IgD-negative memory B cell (primary cell): ENCODE results near the gene TMEM178B. TPM values are rescaled to one million over a fixed set of nuclear protein-coding genes. Genes with fewer than 3 reads are reported as not detected.
"Not testable (repeated sequence)": the region's sequence is repeated elsewhere in the genome, so short reads cannot be mapped to it uniquely, and the experiment has no call there.

Source experiments
- H3K27ac Mint-ChIP-seq, 3 donors: one replicate each; pipeline ENCODE4 v1.8.0; 2020 to 2022; ENCODE audit warnings: mild to moderate bottlenecking in 3 of 3, mixed read lengths in 3 of 3, moderate library complexity in 1 of 3
- H3K27me3 Mint-ChIP-seq: one replicate; pipeline ENCODE4 v1.8.0; 2021; ENCODE audit warnings: mixed read lengths
- H3K36me3 Mint-ChIP-seq: one replicate; pipeline ENCODE4 v1.8.0; 2020; ENCODE audit warnings: mild to moderate bottlenecking, mixed read lengths
- H3K4me1 Mint-ChIP-seq, 3 donors: one replicate each; pipeline ENCODE4 v1.8.0; 2020 to 2022; ENCODE audit warnings: mixed read lengths in 3 of 3, mild to moderate bottlenecking in 1 of 3
- H3K4me3 Mint-ChIP-seq, 4 donors: one replicate each; pipeline ENCODE4 v1.8.0; 2020 to 2022; ENCODE audit warnings: mild to moderate bottlenecking in 4 of 4, mixed read lengths in 4 of 4, moderate library complexity in 3 of 4
- H3K9me3 Mint-ChIP-seq, 3 donors: one replicate each; pipeline ENCODE4 v1.8.0; 2020 to 2021; ENCODE audit warnings: mixed read lengths in 3 of 3, mild to moderate bottlenecking in 1 of 3
- polyA plus RNA-seq: library from polyadenylated mRNA; unstranded; fragments of 300-500 nt; fragmentation: Illumina TruSeq; gene quantifications from one replicate; pipeline ENCODE4 v1.2.3, GENCODE V29; 2021

TMEM178B gene
- polyA plus RNA-seq, 1 donor from 2014 or later = not detected

DNA sequence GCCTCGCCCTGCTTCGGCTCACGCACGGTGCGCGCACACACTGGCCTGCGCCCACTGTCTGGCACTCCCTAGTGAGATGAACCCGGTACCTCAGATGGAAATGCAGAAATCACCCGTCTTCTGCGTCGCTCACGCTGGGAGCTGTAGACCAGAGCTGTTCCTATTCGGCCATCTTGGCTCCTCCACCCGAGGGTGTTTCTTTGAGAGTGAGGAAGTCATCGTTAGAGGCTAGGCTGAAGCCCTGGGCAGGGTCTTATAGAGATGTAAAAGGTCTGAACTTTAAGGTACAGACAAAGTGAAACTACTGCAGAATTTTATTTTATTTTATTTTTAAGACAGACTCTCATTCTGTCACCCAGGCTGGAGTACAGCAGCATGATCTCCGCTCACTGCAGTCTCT lies 6.0 kb upstream of the TMEM178B start:
- not testable (repeated sequence) for H3K9me3 Mint-ChIP-seq, H3K36me3 Mint-ChIP-seq, H3K27ac Mint-ChIP-seq
- H3K27me3 Mint-ChIP-seq = peaks cover 24% of the 10 kb centered on the region
- H3K4me3 Mint-ChIP-seq = peak overlapping the region in 1 of 4 donors; percentile 78
- H3K4me1 Mint-ChIP-seq = peaks cover 9 to 17% (median 10%) of the 10 kb centered on the region in 3 donors

- peak overlapping the region; percentile 73 to 92 (median 83) for H3K4me3 Mint-ChIP-seq
- H3K27me3 Mint-ChIP-seq = peaks cover 42% of the 10 kb centered on the region
- no peaks in the 10 kb centered on the region for H3K36me3 Mint-ChIP-seq
- no peaks in the 10 kb centered on the region for H3K9me3 Mint-ChIP-seq
- H3K4me1 Mint-ChIP-seq = peaks cover 11 to 20% (median 12%) of the 10 kb centered on the region in 3 donors
- no peak overlapping the region for H3K27ac Mint-ChIP-seq
Observed at GRCh38 chr7:141071260-141071854, 2.5 kb upstream of the TMEM178B start.

- peaks cover 42% of the 10 kb centered on the region for H3K27me3 Mint-ChIP-seq
- H3K27ac Mint-ChIP-seq = no peak overlapping the region
- peak overlapping the region; percentile 73 to 90 (median 78) for H3K4me3 Mint-ChIP-seq
- H3K4me1 Mint-ChIP-seq = peaks cover 11 to 20% (median 12%) of the 10 kb centered on the region in 3 donors
- no peaks in the 10 kb centered on the region for H3K36me3 Mint-ChIP-seq
- no peaks in the 10 kb centered on the region for H3K9me3 Mint-ChIP-seq
Observed at GRCh38 chr7:141071855-141072547, 1.9 kb upstream of the TMEM178B start.

- Mint-ChIP-seq H3K36me3 (no peaks in the 10 kb centered on the region), H3K27me3 (peaks cover 42% of the 10 kb centered on the region), H3K4me3 (peak overlapping the region; percentile 73 to 90 (median 82)), H3K9me3 (no peaks in the 10 kb centered on the region), H3K4me1 (peaks cover 11 to 20% (median 12%) of the 10 kb centered on the region in 3 donors), H3K27ac (no peak overlapping the region)
Observed at GRCh38 chr7:141072548-141073172, 1.2 kb upstream of the TMEM178B start.

DNA sequence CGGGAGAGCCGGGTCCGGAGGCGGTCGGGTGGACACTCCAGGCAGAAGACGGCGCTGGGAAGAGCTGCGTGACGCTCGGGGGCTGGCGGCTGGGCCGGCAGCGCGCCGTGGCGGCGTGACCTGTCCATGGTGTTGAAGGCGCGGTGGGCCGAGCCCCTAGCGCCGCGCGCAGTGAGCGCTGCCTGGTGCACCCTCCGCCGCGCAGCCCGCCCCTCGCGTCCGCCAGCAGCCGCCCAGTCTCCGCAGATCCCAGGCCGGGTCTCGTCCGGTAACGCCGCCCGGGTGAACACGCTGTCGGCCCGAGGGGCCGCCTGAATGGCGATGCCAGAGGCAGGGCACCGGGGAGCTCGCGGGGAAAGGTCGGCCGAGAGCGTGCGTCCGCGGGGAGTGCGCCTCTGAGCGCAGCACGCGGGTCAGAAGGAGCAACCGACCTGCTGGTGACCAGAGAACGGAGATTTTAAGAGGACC lies 657 bp upstream of the TMEM178B start:
- peaks cover 42% of the 10 kb centered on the region for H3K27me3 Mint-ChIP-seq
- H3K4me1 Mint-ChIP-seq = peaks cover 11 to 20% (median 12%) of the 10 kb centered on the region in 3 donors
- no peaks in the 10 kb centered on the region for H3K9me3 Mint-ChIP-seq
- H3K27ac Mint-ChIP-seq = no peak overlapping the region
- no peaks in the 10 kb centered on the region for H3K36me3 Mint-ChIP-seq
- peak overlapping the region; percentile 19 to 88 (median 70) for H3K4me3 Mint-ChIP-seq

DNA sequence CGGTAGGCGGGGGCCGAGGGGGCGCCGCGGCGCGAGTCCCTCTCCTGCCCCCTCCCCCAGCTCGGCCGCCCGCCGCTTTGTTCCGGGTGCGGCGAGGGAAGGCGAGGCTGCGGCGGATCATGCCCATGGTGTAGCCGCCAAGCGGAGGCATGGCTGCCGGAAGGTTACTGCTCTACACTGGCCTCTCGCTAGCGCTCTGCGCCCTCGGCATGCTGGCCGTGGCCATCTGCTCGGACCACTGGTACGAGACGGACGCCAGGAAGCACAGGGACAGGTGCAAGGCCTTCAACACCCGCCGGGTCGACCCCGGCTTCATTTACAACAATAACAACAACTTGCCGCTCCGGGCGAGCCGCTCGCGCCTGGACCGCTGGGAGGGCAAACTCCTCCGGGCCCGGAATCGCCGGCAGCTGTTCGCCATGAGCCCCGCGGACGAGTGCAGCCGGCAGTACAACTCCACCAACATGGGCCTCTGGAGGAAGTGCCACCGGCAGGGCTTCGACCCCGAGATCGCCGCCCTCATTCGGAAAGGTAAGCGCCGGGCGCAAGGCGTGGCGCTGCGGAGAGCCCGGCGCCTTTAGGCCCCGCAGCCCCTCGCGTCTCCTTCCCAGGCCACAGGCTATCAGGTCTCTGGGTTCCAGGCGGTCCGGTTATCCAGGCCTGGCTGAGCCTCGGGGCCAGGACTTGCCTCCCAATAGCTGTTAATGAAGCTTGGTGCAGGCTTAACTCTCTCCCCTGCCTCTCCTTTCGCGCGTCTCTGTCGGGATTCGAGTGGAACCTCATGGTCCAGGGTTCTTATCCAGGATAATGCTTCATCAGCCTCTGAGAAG lies 513 bp downstream of the TMEM178B start:
- Mint-ChIP-seq H3K4me3 (peak overlapping the region; percentile 61 to 90 (median 78)), H3K27ac (no peak overlapping the region), H3K36me3 (no peaks in the 10 kb centered on the region), H3K9me3 (no peaks in the 10 kb centered on the region), H3K4me1 (peaks cover 11 to 20% (median 12%) of the 10 kb centered on the region in 3 donors), H3K27me3 (peaks cover 42% of the 10 kb centered on the region)

DNA sequence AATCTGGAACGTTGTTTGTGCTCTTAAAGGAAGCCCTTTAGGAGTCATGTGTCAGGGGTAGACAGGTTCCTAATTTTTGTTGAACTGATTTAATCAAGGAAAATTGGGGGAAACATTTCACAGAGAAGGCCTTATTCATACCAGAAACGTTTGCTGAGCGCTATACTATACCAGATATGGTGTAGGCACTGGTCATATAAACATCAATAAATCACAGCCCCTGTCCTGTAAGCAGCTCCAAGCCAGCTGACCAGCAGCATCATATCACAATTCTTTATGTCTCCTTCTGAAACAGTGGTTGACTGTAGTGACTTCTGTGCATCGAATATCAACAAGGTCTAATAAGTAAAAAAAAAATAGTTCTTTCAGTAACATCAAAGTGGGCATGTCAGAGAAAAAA lies 1.1 kb downstream of the TMEM178B start:
- no peaks in the 10 kb centered on the region for H3K9me3 Mint-ChIP-seq
- H3K36me3 Mint-ChIP-seq = no peaks in the 10 kb centered on the region
- peaks cover 38% of the 10 kb centered on the region for H3K27me3 Mint-ChIP-seq
- H3K4me3 Mint-ChIP-seq = peak overlapping the region; percentile 61 to 90 (median 78)
- H3K4me1 Mint-ChIP-seq = peaks cover 11 to 15% (median 12%) of the 10 kb centered on the region in 3 donors
- H3K27ac Mint-ChIP-seq = no peak overlapping the region

GRCh38 chr7:141076377-141076776 lies 2.5 kb downstream of the TMEM178B start:
- H3K4me3 Mint-ChIP-seq = no peak overlapping the region
- peaks cover 31% of the 10 kb centered on the region for H3K27me3 Mint-ChIP-seq
- no peak overlapping the region for H3K27ac Mint-ChIP-seq
- no peaks in the 10 kb centered on the region for H3K9me3 Mint-ChIP-seq
- no peaks in the 10 kb centered on the region for H3K36me3 Mint-ChIP-seq
- H3K4me1 Mint-ChIP-seq = peaks cover 10 to 12% (median 10%) of the 10 kb centered on the region in 3 donors

DNA sequence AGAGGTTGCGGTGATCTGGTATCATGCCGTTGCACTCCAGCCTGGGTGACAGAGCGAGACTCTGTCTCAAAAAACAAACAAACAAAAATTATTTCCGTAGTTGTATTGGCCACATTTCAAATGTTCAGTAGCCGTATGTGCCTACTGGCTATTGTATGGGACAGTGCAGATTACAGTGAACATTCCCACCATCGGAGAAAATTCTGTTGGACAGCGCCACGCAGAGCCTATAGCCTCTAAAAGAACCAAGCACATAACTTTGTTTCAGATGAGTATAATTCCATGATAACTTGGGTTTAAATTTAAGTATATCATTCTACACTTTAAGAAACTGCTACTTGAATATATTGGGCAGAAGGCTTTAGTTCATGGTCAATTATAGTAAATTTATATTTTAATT lies 5.4 kb downstream of the TMEM178B start:
- Mint-ChIP-seq H3K36me3 (no peaks in the 10 kb centered on the region), H3K4me1 (peaks cover 1 to 3% (median 2%) of the 10 kb centered on the region in 3 donors), H3K4me3 (no peak overlapping the region), H3K9me3 (no peaks in the 10 kb centered on the region), H3K27ac (no peak overlapping the region), H3K27me3 (peaks cover 14% of the 10 kb centered on the region)

GRCh38 chr7:141089490-141089889 lies 15.6 kb downstream of the TMEM178B start:
- H3K9me3 Mint-ChIP-seq, H3K36me3 Mint-ChIP-seq, H3K4me3 Mint-ChIP-seq, H3K4me1 Mint-ChIP-seq, H3K27ac Mint-ChIP-seq: not testable (repeated sequence)
- H3K27me3 Mint-ChIP-seq = peaks cover 17% of the 10 kb centered on the region

DNA sequence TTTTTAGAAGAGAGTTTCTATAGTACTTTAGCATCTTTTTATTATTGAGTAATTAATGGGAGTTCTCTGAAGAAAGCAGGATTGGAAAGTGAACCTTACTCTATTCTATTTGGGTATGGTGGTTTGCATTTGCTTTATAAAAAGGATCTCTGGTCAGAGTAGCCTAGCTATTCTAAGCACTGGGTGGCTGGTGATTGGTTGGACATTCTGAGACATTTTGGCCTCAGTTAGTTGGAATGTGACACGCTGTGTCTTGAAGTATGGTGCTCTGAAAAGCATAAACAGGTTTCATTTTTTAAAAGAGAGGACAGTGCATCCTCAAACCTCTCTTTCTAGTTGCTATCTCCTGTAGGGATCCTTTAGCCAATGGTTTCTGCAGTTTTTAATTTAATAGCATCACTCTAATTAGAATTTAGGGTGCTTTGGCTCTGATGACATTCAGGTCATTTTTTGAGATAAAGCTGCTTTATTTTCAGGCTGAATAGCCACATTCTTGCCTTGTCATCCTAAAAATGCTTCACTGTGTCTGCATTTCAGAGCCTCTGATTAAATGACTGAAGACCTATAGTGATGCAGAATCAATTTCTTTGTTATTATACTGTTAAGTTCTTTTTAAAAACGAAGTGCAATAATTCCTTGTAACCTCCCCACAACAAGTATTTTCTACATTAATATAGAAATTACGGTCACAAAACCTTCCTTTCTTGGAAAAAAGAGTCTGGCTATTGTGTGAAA lies 20.6 kb downstream of the TMEM178B start:
- Mint-ChIP-seq H3K4me3 (no peak overlapping the region), H3K9me3 (no peaks in the 10 kb centered on the region), H3K27me3 (peaks cover 9% of the 10 kb centered on the region), H3K27ac (no peak overlapping the region), H3K4me1 (no peaks in the 10 kb centered on the region), H3K36me3 (no peaks in the 10 kb centered on the region)

GRCh38 chr7:141097430-141097829 lies 23.6 kb downstream of the TMEM178B start:
- Mint-ChIP-seq H3K36me3 (no peaks in the 10 kb centered on the region), H3K4me3 (no peak overlapping the region), H3K9me3 (no peaks in the 10 kb centered on the region), H3K4me1 (no peaks in the 10 kb centered on the region), H3K27me3 (no peaks in the 10 kb centered on the region), H3K27ac (no peak overlapping the region)

DNA sequence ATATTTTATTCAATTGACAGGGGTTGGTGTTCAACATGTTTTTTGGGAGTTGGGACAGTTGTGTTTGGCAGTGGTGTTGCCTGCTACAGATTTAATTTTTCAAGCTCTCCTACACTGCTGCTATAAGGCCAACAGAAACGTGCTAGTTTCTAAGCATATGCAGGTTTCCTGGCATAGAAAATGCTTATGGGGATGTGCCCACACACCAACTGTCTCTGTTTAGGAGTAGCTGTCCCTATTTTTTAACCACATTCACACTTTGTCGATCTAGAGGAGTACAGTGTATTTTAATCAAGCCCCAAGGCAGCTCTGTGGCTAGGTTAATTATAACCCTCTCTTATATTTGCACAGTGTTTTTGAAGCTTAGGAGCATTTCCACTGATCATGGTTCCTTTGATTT lies 28.6 kb downstream of the TMEM178B start:
- no peak overlapping the region for H3K27ac Mint-ChIP-seq
- H3K9me3 Mint-ChIP-seq = no peaks in the 10 kb centered on the region
- H3K4me1 Mint-ChIP-seq = no peaks in the 10 kb centered on the region
- peaks cover 4% of the 10 kb centered on the region for H3K27me3 Mint-ChIP-seq
- no peak overlapping the region for H3K4me3 Mint-ChIP-seq
- no peaks in the 10 kb centered on the region for H3K36me3 Mint-ChIP-seq

- no peak overlapping the region for H3K4me3 Mint-ChIP-seq
- no peaks in the 10 kb centered on the region for H3K4me1 Mint-ChIP-seq
- H3K27ac Mint-ChIP-seq = no peak overlapping the region
- no peaks in the 10 kb centered on the region for H3K36me3 Mint-ChIP-seq
- no peaks in the 10 kb centered on the region for H3K9me3 Mint-ChIP-seq
- H3K27me3 Mint-ChIP-seq = peaks cover 4% of the 10 kb centered on the region
Observed at GRCh38 chr7:141103847-141104429, 30.1 kb downstream of the TMEM178B start.
